Measurements from ENCODE around the gene ZBTB20.

DNA sequence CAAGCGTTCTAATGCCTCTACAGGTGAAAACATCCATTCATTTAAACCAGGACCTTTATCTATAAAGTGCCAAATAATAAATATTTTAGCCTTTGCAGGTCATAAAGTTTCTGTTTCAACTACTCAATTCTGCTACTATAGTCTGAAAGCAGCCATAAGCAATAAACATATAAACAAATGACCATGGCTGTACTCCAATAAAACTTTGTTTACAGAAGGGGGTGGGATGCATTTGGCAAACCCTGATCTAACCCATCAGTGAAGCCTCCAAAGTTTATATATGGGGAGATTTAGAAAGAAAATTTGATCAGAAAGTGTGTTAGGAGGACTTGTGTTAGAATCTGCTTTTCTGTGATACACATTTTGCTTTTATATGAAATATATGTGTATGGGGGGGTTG lies 161.3 kb downstream of the ZBTB20 start:
- TF ChIP-seq EZH2phosphoT487 (IDR thresholded peaks at IDR 0.05; ENCODE audit: borderline replicate concordance, low read length): no peak
- TF ChIP-seq, protein P1, sequence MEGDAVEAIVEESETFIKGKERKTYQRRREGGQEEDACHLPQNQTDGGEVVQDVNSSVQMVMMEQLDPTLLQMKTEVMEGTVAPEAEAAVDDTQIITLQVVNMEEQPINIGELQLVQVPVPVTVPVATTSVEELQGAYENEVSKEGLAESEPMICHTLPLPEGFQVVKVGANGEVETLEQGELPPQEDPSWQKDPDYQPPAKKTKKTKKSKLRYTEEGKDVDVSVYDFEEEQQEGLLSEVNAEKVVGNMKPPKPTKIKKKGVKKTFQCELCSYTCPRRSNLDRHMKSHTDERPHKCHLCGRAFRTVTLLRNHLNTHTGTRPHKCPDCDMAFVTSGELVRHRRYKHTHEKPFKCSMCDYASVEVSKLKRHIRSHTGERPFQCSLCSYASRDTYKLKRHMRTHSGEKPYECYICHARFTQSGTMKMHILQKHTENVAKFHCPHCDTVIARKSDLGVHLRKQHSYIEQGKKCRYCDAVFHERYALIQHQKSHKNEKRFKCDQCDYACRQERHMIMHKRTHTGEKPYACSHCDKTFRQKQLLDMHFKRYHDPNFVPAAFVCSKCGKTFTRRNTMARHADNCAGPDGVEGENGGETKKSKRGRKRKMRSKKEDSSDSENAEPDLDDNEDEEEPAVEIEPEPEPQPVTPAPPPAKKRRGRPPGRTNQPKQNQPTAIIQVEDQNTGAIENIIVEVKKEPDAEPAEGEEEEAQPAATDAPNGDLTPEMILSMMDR (conservative IDR thresholded peaks at IDR 0.05; ENCODE audit: low read depth, low read length): no peak
- no peak for TF ChIP-seq EZH2 (IDR thresholded peaks at IDR 0.05; ENCODE audit: low read length, unreplicated experiment)

Data from PC-3 (cell line).